Mucosa of descending colon (tissue), 3 donors: Measurements from ENCODE around the gene PI4K2B. TPM values are rescaled to one million over a fixed set of nuclear protein-coding genes. Genes with fewer than 3 reads are reported as not detected.

ENCODE experiments used
- ATAC-seq: fragments of 200-7000 bp; cut with Tn5 transposase; one replicate; pipeline ENCODE4 v1.9.1; 2020; ENCODE audit warnings: mild to moderate bottlenecking, moderate library complexity
- DNase-seq, 3 donors: peaks; one replicate each; pipeline ENCODE4 v3.0.0-alpha.2; 2020
- H3K36me3 ChIP-seq: fragments of 200-600 bp; one replicate; pipeline ENCODE4 v1.8.0; 2021; ENCODE audit warnings: low read depth, mild to moderate bottlenecking
- H3K4me1 ChIP-seq: fragments of 200-600 bp; one replicate; pipeline ENCODE4 v1.8.0; 2021; ENCODE audit warnings: low read depth, mild to moderate bottlenecking
- H3K4me3 ChIP-seq: fragments of 200-600 bp; one replicate; pipeline ENCODE4 v1.8.0; 2021; ENCODE audit warnings: mild to moderate bottlenecking
- H3K9me3 ChIP-seq: fragments of 200-600 bp; one replicate; pipeline ENCODE4 v1.8.0; 2021; ENCODE audit warnings: mild to moderate bottlenecking
- intact Hi-C, 2 donors: fragments of 100-400 bp; cut with DNase I in 1 of 2; cut with micrococcal nuclease in 1 of 2; formaldehyde crosslinking; loops; one replicate each; pipeline versions ENCODE4 v1.11.0 to v1.11.1; 2022; cut with DNase I, micrococcal nuclease
- total RNA-seq, 3 donors: library from RNA; stranded (reverse); fragmentation: NEBNext Ultra II Directional in 2 of 3; extraction: Animal tissue kit (Norgen Biotek cat#: 25700) in 2 of 3; gene quantifications; one replicate each; pipeline versions ENCODE4 v1.2.1 to v1.2.4, GENCODE V29; 2021 to 2023
- TF ChIP-seq, protein P1 (sequence below): fragments of 200-600 bp; IDR thresholded peaks from one replicate; pipeline ENCODE4 v1.8.0; 2022; ENCODE audit warnings: antibody characterized with exemption, mild to moderate bottlenecking
- donor health status: DM: no; HTN: no; CAD: no; lungs with moderate emphysema.
- donor health status: DM: no; HTN: no; CAD: no.
- donor health status: DM: no; HTN: yes; CAD: no.

Gene PI4K2B
- total RNA-seq, 3 donors from 2014 or later, result 14.3 to 25.9 (median 17.8) TPM

DNA sequence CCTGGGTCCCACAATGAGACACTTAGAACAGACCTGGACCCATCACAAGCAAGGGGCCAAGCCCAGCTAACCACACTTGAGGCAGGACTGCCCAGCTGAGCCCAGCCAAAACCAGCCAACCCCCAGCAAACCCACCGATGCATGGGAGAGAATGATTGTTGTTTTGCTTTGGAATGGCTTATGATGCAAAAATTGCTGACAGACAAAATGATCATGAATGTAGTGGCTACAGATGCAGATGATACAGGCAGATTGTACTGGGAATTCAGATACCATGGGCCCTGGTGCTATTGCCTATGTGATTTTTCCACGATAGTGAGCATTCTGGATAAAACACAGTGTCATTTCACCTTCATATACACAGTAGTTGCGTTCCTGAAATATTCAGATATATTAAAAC, 69.7 kb downstream of the PI4K2B start:
- intact Hi-C loops, result no loop called here
- Histone ChIP-seq H3K9me3 (no peaks in the 10 kb centered on the region), H3K4me3 (no peak overlapping the region), H3K4me1 (peaks cover 7% of the 10 kb centered on the region), H3K36me3 (no peaks in the 10 kb centered on the region)
- TF ChIP-seq, protein P1, sequence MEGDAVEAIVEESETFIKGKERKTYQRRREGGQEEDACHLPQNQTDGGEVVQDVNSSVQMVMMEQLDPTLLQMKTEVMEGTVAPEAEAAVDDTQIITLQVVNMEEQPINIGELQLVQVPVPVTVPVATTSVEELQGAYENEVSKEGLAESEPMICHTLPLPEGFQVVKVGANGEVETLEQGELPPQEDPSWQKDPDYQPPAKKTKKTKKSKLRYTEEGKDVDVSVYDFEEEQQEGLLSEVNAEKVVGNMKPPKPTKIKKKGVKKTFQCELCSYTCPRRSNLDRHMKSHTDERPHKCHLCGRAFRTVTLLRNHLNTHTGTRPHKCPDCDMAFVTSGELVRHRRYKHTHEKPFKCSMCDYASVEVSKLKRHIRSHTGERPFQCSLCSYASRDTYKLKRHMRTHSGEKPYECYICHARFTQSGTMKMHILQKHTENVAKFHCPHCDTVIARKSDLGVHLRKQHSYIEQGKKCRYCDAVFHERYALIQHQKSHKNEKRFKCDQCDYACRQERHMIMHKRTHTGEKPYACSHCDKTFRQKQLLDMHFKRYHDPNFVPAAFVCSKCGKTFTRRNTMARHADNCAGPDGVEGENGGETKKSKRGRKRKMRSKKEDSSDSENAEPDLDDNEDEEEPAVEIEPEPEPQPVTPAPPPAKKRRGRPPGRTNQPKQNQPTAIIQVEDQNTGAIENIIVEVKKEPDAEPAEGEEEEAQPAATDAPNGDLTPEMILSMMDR, result no peak
- no peak for ATAC-seq
- DNase-seq, result no peak

DNA sequence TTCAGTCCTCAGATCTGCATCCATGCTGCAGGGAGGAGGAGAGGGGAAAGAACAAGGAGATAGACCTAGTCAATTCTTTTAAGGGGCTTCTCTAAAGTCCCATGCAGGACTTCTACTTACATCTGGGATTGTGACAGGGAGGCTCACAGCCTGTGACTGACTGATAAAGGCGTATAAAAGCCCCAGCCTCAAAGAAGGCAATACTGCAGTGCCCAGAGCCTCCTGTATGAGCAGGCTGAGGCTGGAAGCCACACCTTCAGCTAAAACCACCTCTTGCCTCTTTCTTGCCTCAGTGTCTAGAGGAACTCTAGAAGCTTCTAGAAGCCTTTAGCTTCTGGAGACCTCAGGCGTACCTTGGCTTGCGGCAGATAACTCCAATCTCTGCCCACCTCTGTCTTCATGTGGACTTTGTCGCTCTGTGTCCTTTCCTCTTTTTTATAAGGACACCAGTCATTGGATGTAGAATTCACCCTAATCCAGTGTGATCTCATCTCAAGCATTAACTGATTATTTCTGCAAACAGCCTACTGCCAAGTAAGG, 72.8 kb downstream of the PI4K2B start:
- no peak for DNase-seq
- Histone ChIP-seq H3K9me3 (no peaks in the 10 kb centered on the region), H3K36me3 (no peaks in the 10 kb centered on the region), H3K4me3 (no peak overlapping the region), H3K4me1 (no peaks in the 10 kb centered on the region)
- intact Hi-C loops, result no loop called here
- ATAC-seq, result no peak
- TF ChIP-seq, protein P1, result no peak

DNA sequence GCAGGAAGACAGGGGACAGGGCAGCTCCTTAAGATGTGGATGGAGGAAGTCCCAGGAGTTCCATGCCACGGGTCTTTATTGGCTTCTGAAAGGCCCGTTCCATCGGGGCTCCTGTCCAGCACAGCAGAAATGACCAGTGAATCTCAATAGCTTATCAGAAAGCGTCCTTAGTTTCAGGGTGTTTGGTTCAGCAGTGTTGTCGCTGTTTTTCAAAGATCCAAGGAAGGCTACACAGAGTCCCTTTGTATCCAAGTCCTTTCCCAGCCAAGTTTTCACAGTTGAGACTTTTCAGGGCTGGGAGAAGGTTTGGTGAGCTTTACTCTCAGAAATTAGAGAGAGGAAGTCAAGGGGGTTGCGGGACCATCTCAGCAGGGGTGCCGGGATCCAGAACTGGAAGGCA, 73.8 kb downstream of the PI4K2B start:
- ATAC-seq (no peak), DNase-seq (no peak)
- no peaks in the 10 kb centered on the region for H3K4me1 ChIP-seq
- TF ChIP-seq, protein P1, result no peak
- intact Hi-C loops, result no loop called here
- no peak overlapping the region for H3K4me3 ChIP-seq
- no peaks in the 10 kb centered on the region for H3K36me3 ChIP-seq
- no peaks in the 10 kb centered on the region for H3K9me3 ChIP-seq

DNA sequence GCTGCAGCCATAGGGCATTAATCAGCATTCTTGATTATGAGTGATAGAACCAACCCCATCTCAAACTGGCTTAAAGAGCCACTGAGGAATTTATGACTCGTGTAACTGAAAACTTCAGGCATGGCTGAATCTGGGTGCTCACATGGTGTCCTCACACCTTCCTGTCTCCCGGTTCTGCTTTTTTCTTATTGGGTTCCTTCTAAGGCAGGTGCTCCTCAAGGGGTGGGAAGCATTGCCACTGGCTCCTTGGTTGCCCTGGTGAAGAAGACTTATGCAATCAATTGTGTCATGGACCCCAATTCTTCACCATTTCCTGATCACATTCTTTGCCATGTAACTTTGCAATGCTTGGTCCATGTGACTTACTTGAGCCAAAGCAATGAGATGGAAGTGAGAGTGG, 74.5 kb downstream of the PI4K2B start:
- TF ChIP-seq, protein P1, result no peak
- intact Hi-C loops, result no loop called here
- DNase-seq, result no peak
- Histone ChIP-seq H3K4me3 (no peak overlapping the region), H3K4me1 (peaks cover 2% of the 10 kb centered on the region), H3K9me3 (no peaks in the 10 kb centered on the region), H3K36me3 (no peaks in the 10 kb centered on the region)
- ATAC-seq, result no peak

DNA sequence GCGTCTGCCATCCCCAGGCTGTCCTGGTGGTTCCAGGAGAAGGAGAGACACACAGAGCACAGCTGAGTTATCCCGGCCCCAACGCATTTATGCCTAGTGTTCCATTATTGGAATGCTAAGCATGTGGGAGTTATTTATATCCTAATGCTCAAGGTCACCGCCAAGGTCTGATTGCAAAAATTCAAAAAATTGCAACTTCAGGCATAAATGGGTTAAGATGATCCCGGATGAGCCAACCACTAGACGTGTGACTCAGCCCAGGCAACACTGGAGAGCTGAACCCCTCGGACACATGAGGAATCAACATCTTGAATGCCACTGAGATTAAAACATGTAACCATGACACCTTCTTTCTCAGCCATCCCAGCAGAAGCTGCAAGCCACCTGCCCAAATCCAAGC, 74.9 kb downstream of the PI4K2B start:
- ATAC-seq (no peak), DNase-seq (no peak)
- H3K36me3 ChIP-seq, result no peaks in the 10 kb centered on the region
- no peak overlapping the region for H3K4me3 ChIP-seq
- H3K9me3 ChIP-seq, result no peaks in the 10 kb centered on the region
- intact Hi-C loops, result no loop called here
- TF ChIP-seq, protein P1, result no peak
- peaks cover 6% of the 10 kb centered on the region for H3K4me1 ChIP-seq
